ENCODE data around the gene EPG5. TPM values are rescaled to one million over a fixed set of nuclear protein-coding genes. Genes with fewer than 3 reads are reported as not detected.

Gene EPG5
- total and polyA plus RNA-seq, 10 of the 15 experiments (the other 5 are each of a cell fraction or from before 2014, with no cell fraction given): 1.9 to 27.7 (median 9.0) TPM

Small RNAs within 50 kb of the gene (small RNA-seq; reads per million reads assigned to genes)
- not detected for gene RN7SKP26

Other genes with a start within 250 kb of the EPG5 start
- 0.06 TPM in 1 of 2 replicates, not detected in the other for gene SLC14A1, start 243.1 kb downstream of the EPG5 start, total RNA-seq (2014; rRNA removed)
- gene SLC14A1, start 243.1 kb downstream of the EPG5 start, total RNA-seq (2014; rRNA removed; fragmentation: Illumina TruSeq; extraction: Trizol): 0.09 TPM in 1 of 2 replicates, not detected in the other
- gene SLC14A1, start 243.1 kb downstream of the EPG5 start, total RNA-seq (2021): not detected in 2 replicates
- gene SLC14A1, start 243.1 kb downstream of the EPG5 start, polyA plus RNA-seq (2011; rRNA removed): 0.67 and 1.3 TPM in 2 replicates
- 0.10 and 0.26 TPM in 2 replicates for gene SLC14A1, start 243.1 kb downstream of the EPG5 start, polyA plus RNA-seq (2014; fragmentation: Illumina TruSeq; extraction: Trizol)
- gene SLC14A1, start 243.1 kb downstream of the EPG5 start, polyA plus RNA-seq (2014; fragmentation: Nextera tagmentation; extraction: Ambion mirVana): under 1 TPM; 0.06 to 0.09 TPM
- gene SLC14A1, start 243.1 kb downstream of the EPG5 start, polyA plus RNA-seq (2014; rRNA removed): 0.10 TPM in 1 of 2 replicates, not detected in the other
- under 1 TPM in 1 of 2 experiments, not detected in 1; 0.37 TPM for gene SLC14A1, start 243.1 kb downstream of the EPG5 start, polyA plus RNA-seq (2016; fragmentation: Nextera tagmentation; extraction: Ambion mirVana)
- 0.45 TPM in 1 of 2 replicates, not detected in the other for gene SIGLEC15, start 141.7 kb downstream of the EPG5 start, total RNA-seq (2014; rRNA removed)
- not detected in 2 replicates for gene SIGLEC15, start 141.7 kb downstream of the EPG5 start, total RNA-seq (2014; rRNA removed; fragmentation: Illumina TruSeq; extraction: Trizol)
- gene SIGLEC15, start 141.7 kb downstream of the EPG5 start, total RNA-seq (2021): 0.21 TPM in 1 of 2 replicates, not detected in the other
- gene SIGLEC15, start 141.7 kb downstream of the EPG5 start, polyA plus RNA-seq (2011; rRNA removed): not detected in 2 replicates
- not detected in 2 replicates for gene SIGLEC15, start 141.7 kb downstream of the EPG5 start, polyA plus RNA-seq (2014; fragmentation: Illumina TruSeq; extraction: Trizol)
- not detected for gene SIGLEC15, start 141.7 kb downstream of the EPG5 start, polyA plus RNA-seq (2014; fragmentation: Nextera tagmentation; extraction: Ambion mirVana)
- 0.03 TPM in 1 of 2 replicates, not detected in the other for gene SIGLEC15, start 141.7 kb downstream of the EPG5 start, polyA plus RNA-seq (2014; rRNA removed)
- under 1 TPM in 1 of 2 experiments, not detected in 1; 0.09 TPM for gene SIGLEC15, start 141.7 kb downstream of the EPG5 start, polyA plus RNA-seq (2016; fragmentation: Nextera tagmentation; extraction: Ambion mirVana)
- gene PSTPIP2, start 104.9 kb upstream of the EPG5 start, total RNA-seq (2014; rRNA removed): 23.0 and 23.6 TPM in 2 replicates
- 27.0 and 28.8 TPM in 2 replicates for gene PSTPIP2, start 104.9 kb upstream of the EPG5 start, total RNA-seq (2014; rRNA removed; fragmentation: Illumina TruSeq; extraction: Trizol)
- gene PSTPIP2, start 104.9 kb upstream of the EPG5 start, total RNA-seq (2021): 21.2 and 23.5 TPM in 2 replicates
- gene PSTPIP2, start 104.9 kb upstream of the EPG5 start, polyA plus RNA-seq (2011; rRNA removed): 0.69 and 0.82 TPM in 2 replicates
- gene PSTPIP2, start 104.9 kb upstream of the EPG5 start, polyA plus RNA-seq (2014; fragmentation: Illumina TruSeq; extraction: Trizol): 38.4 and 44.3 TPM in 2 replicates
- gene PSTPIP2, start 104.9 kb upstream of the EPG5 start, polyA plus RNA-seq (2014; fragmentation: Nextera tagmentation; extraction: Ambion mirVana): 10 to 100 TPM; 12.6 to 15.5 TPM
- gene PSTPIP2, start 104.9 kb upstream of the EPG5 start, polyA plus RNA-seq (2014; rRNA removed): 24.6 and 30.5 TPM in 2 replicates
- gene PSTPIP2, start 104.9 kb upstream of the EPG5 start, polyA plus RNA-seq (2016; fragmentation: Nextera tagmentation; extraction: Ambion mirVana): 10 to 100 TPM; 26.5 to 28.9 TPM
- 628 and 706 TPM in 2 replicates for gene ATP5F1A, start 131.0 kb upstream of the EPG5 start, total RNA-seq (2014; rRNA removed)
- 638 and 668 TPM in 2 replicates for gene ATP5F1A, start 131.0 kb upstream of the EPG5 start, total RNA-seq (2014; rRNA removed; fragmentation: Illumina TruSeq; extraction: Trizol)
- 584 and 592 TPM in 2 replicates for gene ATP5F1A, start 131.0 kb upstream of the EPG5 start, total RNA-seq (2021)
- gene ATP5F1A, start 131.0 kb upstream of the EPG5 start, polyA plus RNA-seq (2011; rRNA removed): 779 and 780 TPM in 2 replicates
- 631 and 687 TPM in 2 replicates for gene ATP5F1A, start 131.0 kb upstream of the EPG5 start, polyA plus RNA-seq (2014; fragmentation: Illumina TruSeq; extraction: Trizol)
- 1,000 to 10,000 TPM in 1 of 2 experiments, 100 to 1,000 TPM in 1; 863 to 1,161 TPM for gene ATP5F1A, start 131.0 kb upstream of the EPG5 start, polyA plus RNA-seq (2014; fragmentation: Nextera tagmentation; extraction: Ambion mirVana)
- 483 and 626 TPM in 2 replicates for gene ATP5F1A, start 131.0 kb upstream of the EPG5 start, polyA plus RNA-seq (2014; rRNA removed)
- 100 to 1,000 TPM; 815 to 828 TPM for gene ATP5F1A, start 131.0 kb upstream of the EPG5 start, polyA plus RNA-seq (2016; fragmentation: Nextera tagmentation; extraction: Ambion mirVana)
- gene HAUS1, start 137.1 kb upstream of the EPG5 start, total RNA-seq (2014; rRNA removed): 41.2 and 56.0 TPM in 2 replicates
- 75.1 and 79.6 TPM in 2 replicates for gene HAUS1, start 137.1 kb upstream of the EPG5 start, total RNA-seq (2014; rRNA removed; fragmentation: Illumina TruSeq; extraction: Trizol)
- 52.4 and 58.7 TPM in 2 replicates for gene HAUS1, start 137.1 kb upstream of the EPG5 start, total RNA-seq (2021)
- gene HAUS1, start 137.1 kb upstream of the EPG5 start, polyA plus RNA-seq (2011; rRNA removed): 85.5 and 142 TPM in 2 replicates
- 98.3 and 102 TPM in 2 replicates for gene HAUS1, start 137.1 kb upstream of the EPG5 start, polyA plus RNA-seq (2014; fragmentation: Illumina TruSeq; extraction: Trizol)
- gene HAUS1, start 137.1 kb upstream of the EPG5 start, polyA plus RNA-seq (2014; fragmentation: Nextera tagmentation; extraction: Ambion mirVana): 100 to 1,000 TPM; 173 to 182 TPM
- 44.7 and 54.6 TPM in 2 replicates for gene HAUS1, start 137.1 kb upstream of the EPG5 start, polyA plus RNA-seq (2014; rRNA removed)
- gene HAUS1, start 137.1 kb upstream of the EPG5 start, polyA plus RNA-seq (2016; fragmentation: Nextera tagmentation; extraction: Ambion mirVana): 100 to 1,000 TPM; 106 to 119 TPM